ENCODE results near the gene NFATC4.
A peak's percentile ranks its signal among the peaks of the same experiment; 100 is the strongest.

NFATC4 gene

DNA sequence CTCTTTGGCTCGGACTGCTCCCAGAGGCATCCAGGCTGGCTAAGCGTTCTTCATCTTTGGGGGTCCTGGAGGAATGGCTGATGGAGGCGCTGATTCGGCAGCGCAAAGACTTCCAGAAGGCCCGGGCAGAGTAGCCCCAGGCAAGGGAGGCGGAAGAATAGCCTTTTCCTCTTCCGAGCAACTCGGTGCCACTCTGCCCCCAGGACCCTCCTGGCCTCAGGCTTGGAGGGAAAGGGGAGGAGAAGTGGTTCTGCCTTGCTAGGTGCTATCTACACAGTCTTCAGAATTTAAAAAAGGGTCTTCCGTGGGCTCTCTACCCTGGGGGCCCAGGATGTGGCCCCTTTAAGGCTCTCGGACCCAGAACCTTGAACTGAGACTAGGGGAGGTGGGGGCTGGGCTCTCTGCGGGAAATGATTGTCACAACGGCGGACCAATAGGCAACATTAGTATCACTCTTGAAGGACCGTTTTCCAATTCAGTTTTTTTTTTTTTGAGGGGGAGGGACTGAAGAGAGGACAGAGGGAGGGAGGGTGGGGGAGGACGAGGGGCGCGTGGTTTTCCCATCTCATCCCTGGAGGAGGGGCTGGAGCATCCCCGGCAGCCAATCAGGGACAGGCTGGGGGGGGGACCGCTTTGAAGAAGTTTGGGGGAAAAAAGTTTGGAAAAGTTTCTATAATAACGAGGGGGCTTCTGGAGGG, at the start of gene NFATC4:
Gene NFATC4 (plus strand): TSS at position 671 of the 698 bp plus-strand sequence. CDS start 157 bp downstream, outside the sequence.
- FAIRE-seq (no peak), DNase-seq (ENCODE audit: insufficient read length, low spot score) (peak; percentile 70)

GRCh38 chr14:24321212-24321975, 46.6 kb upstream of the NFATC4 start:
- DNase-seq (ENCODE audit: insufficient read length, low spot score) = no peak
- no peak for FAIRE-seq
- TF ChIP-seq CTCF (IDR thresholded peaks at IDR 0.05; ENCODE audit: insufficient read depth, missing control alignments) = no peak

More for the DNA sequence above, at the start of gene NFATC4:
- TF ChIP-seq CTCF (IDR thresholded peaks at IDR 0.05; ENCODE audit: insufficient read depth, missing control alignments) = no peak

- DNase-seq (ENCODE audit: insufficient read length, low spot score) = no peak
- FAIRE-seq = no peak
- no peak for TF ChIP-seq CTCF (IDR thresholded peaks at IDR 0.05; ENCODE audit: insufficient read depth, missing control alignments)
Observed at GRCh38 chr14:24322672-24323071, 45.3 kb upstream of the NFATC4 start.

DNA sequence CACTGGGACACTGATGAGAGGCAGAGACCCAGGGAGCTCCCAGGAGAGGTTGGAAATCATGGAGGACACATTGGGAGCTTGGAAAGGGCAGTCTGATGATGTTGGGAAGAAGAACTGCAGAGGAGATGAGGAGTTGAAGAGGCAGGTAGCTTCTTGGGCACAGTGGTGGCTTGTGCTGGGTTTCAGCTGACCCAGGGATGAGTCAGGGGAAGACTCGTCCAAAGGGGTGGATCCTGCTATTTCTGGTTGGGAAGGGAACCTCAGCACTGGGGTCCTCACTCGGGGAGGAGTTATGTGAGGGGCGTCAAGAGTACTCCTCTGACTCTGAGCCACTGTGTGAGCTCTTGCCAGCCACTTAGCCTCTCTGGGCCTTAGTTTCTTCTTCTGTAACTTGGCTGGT, 44.6 kb upstream of the NFATC4 start:
- FAIRE-seq = no peak
- no peak for TF ChIP-seq CTCF (IDR thresholded peaks at IDR 0.05; ENCODE audit: insufficient read depth, missing control alignments)
- DNase-seq (ENCODE audit: insufficient read length, low spot score) = no peak

DNA sequence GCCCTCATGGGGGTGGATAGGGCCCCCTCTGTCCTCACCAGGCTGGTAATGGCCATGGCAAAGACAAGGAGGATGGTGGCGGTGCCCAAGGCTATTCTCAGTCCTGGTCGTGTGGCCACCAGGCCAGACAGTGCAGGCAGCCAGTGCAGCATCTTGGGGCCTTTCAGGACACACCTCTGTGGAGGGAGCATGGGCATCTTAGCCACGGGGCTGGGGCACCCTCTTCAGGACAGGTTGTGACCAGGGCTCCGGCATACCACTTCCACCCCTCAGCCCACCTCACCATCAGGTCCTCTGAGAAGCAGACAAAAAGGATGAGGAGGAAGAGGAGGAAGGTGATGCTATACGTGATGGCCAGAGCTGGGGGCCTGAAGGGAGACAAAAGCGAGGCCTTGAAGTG, 44.0 kb upstream of the NFATC4 start:
- DNase-seq (ENCODE audit: insufficient read length, low spot score) = no peak
- no peak for TF ChIP-seq CTCF (IDR thresholded peaks at IDR 0.05; ENCODE audit: insufficient read depth, missing control alignments)
- no peak for FAIRE-seq

DNA sequence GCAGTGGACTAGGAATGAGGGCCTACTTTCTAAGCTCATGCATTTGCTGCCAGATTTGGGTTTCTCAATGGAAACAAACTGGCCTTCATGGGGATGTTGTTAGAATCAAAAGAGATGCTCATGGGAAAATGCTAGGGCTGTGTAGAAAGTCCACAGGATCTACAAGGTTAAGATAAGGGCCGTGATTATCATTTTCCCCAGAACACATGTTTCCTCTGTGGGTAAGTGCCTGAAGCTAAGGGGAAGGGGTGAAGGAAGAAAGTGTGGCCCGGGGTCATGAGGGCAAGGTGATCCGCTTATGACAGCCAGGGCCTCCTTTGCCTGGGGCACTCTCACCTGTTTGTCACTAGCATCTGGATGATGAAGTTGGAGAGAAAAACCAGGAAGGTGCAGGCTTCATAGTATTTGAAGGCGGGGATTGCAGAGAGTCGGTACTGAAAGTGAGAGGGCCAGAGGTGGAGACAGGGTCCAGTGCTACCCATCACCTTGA, 42.9 kb upstream of the NFATC4 start:
- DNase-seq (ENCODE audit: insufficient read length, low spot score) = no peak
- no peak for TF ChIP-seq CTCF (IDR thresholded peaks at IDR 0.05; ENCODE audit: insufficient read depth, missing control alignments)
- FAIRE-seq = no peak

DNA sequence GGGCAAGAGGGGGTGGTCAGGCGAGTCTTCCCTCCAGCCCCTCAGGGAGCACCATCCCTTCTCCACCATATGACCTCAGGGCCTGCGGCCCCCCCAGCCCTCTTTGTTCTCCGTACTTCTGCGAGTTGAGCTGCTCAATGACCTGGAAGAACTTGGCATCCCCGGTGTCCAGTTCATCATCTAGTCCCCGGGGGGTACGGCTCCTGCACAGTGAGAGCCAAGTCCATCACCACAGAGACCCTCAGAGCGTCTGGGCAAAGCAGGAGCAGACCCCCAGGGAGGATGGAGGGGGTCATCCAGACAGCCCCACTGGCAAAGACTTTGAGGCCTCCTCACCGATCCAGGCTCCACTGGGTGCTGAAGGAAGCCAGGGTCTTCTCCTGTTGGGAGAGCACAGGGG, 42.0 kb upstream of the NFATC4 start:
- DNase-seq (ENCODE audit: insufficient read length, low spot score) = no peak
- no peak for FAIRE-seq
- TF ChIP-seq CTCF (IDR thresholded peaks at IDR 0.05; ENCODE audit: insufficient read depth, missing control alignments) = no peak
